Uterus (tissue), 2 donors: Measurements from ENCODE around the gene CRISPLD2.

Experiments used
- POLR2A ChIP-seq, 2 donors: fragments of 450-650 bp; IDR thresholded peaks; one replicate each; pipeline ENCODE4 v1.6.1; 2016; ENCODE audit warnings: antibody characterized with exemption in 2 of 2, mild to moderate bottlenecking in 1 of 2, moderate library complexity in 1 of 2
- TF ChIP-seq, protein P1 (sequence below), 4 experiments: fragments of 200-600 bp in 2 of 4; fragments of 450-650 bp in 2 of 4; sonication (generic) in 2 of 4; IDR thresholded peaks; one replicate each; pipeline ENCODE4 v1.5.1; 2016 to 2019; ENCODE audit warnings: antibody characterized with exemption in 4 of 4, mild to moderate bottlenecking in 2 of 4, moderate library complexity in 1 of 4

GRCh38 chr16:84862804-84863480 is 43.2 kb downstream of the CRISPLD2 start:
- TF ChIP-seq, protein P1, sequence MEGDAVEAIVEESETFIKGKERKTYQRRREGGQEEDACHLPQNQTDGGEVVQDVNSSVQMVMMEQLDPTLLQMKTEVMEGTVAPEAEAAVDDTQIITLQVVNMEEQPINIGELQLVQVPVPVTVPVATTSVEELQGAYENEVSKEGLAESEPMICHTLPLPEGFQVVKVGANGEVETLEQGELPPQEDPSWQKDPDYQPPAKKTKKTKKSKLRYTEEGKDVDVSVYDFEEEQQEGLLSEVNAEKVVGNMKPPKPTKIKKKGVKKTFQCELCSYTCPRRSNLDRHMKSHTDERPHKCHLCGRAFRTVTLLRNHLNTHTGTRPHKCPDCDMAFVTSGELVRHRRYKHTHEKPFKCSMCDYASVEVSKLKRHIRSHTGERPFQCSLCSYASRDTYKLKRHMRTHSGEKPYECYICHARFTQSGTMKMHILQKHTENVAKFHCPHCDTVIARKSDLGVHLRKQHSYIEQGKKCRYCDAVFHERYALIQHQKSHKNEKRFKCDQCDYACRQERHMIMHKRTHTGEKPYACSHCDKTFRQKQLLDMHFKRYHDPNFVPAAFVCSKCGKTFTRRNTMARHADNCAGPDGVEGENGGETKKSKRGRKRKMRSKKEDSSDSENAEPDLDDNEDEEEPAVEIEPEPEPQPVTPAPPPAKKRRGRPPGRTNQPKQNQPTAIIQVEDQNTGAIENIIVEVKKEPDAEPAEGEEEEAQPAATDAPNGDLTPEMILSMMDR (IDR thresholded peaks at IDR 0.05), result no peak
- TF ChIP-seq POLR2A (IDR thresholded peaks at IDR 0.05), result no peak
